OCI-LY7 (cell line): Measurements from ENCODE around the gene UROS.

Experiments
- CTCF ChIP-seq: fragments of 200-600 bp; sonication (generic); conservative IDR thresholded peaks from 2 replicates; pipeline ENCODE4 v1.5.1; 2014; ENCODE audit warnings: mild to moderate bottlenecking, antibody characterized with exemption, low read length, moderate library complexity, mixed read lengths
- EZH2phosphoT487 ChIP-seq: fragments of 200-600 bp; sonication (generic); IDR thresholded peaks from 2 replicates; pipeline ENCODE4 v1.6.1; 2018; ENCODE audit warnings: low read depth, borderline replicate concordance, mild to moderate bottlenecking, mixed run types, antibody characterized with exemption, low read length, moderate library complexity, mixed read lengths

- no peak for TF ChIP-seq CTCF
- TF ChIP-seq EZH2phosphoT487 = no peak
Observed at GRCh38 chr10:125857185-125857760, 34.2 kb upstream of the UROS start.
